Measurements from ENCODE around the gene PRL.

PRL gene

GRCh38 chr6:22318404-22318803 lies 21.6 kb upstream of the PRL start:
- no peak for DNase-seq (ENCODE audit: extremely low read depth, low read depth)
- no peak for TF ChIP-seq CTCF (IDR thresholded peaks at IDR 0.05; ENCODE audit: low read depth, low read length)

- TF ChIP-seq CTCF (IDR thresholded peaks at IDR 0.05; ENCODE audit: low read depth, low read length) = no peak
- DNase-seq (ENCODE audit: extremely low read depth, low read depth) = no peak
These were observed 17.0 kb upstream of the PRL start for GRCh38 chr6:22313796-22314195.

- TF ChIP-seq CTCF (IDR thresholded peaks at IDR 0.05; ENCODE audit: low read depth, low read length) = no peak
- no peak for DNase-seq (ENCODE audit: extremely low read depth, low read depth)
These were observed 12.1 kb upstream of the PRL start for GRCh38 chr6:22308939-22309338.

GRCh38 chr6:22306741-22307466 lies 10.1 kb upstream of the PRL start:
- no peak for TF ChIP-seq CTCF (IDR thresholded peaks at IDR 0.05; ENCODE audit: low read depth, low read length)
- DNase-seq (ENCODE audit: extremely low read depth, low read depth) = no peak

- no peak for TF ChIP-seq CTCF (IDR thresholded peaks at IDR 0.05; ENCODE audit: low read depth, low read length)
- DNase-seq (ENCODE audit: extremely low read depth, low read depth) = no peak
These were observed 6.0 kb upstream of the PRL start for GRCh38 chr6:22302838-22303237.

- no peak for DNase-seq (ENCODE audit: extremely low read depth, low read depth)
- no peak for TF ChIP-seq CTCF (IDR thresholded peaks at IDR 0.05; ENCODE audit: low read depth, low read length)
These were observed 3.6 kb upstream of the PRL start for GRCh38 chr6:22300273-22300998.

- TF ChIP-seq CTCF (IDR thresholded peaks at IDR 0.05; ENCODE audit: low read depth, low read length) = no peak
- DNase-seq (ENCODE audit: extremely low read depth, low read depth) = no peak
These were observed 1.6 kb upstream of the PRL start for GRCh38 chr6:22298475-22298890.

Data from AG09319 (cell line).